Measurements from ENCODE around the gene STT3B.

DNA sequence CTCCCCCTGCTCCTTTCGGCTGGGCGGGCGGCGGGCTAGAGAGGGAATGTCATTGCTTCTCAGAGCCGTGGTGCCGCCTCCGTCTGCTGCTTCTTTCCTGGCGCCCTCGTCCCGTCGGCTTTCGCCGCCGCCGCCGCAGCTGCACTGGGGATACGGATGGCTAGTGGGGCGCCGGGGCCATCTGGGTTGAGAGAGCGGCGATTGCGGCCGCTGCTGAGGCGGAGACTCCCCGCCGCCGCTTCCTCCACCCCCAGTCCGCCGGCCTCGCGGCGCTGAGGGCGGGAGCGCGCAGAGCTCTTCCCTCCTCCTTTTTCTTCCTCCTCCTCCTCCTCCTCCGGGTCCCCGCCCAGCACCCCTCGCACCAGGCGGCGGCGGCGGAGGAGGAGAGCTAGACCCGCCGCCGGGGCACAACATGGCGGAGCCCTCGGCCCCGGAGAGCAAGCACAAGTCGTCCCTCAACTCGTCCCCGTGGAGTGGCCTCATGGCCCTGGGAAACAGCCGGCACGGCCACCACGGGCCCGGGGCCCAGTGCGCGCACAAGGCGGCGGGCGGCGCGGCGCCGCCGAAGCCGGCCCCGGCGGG lies at the start of gene STT3B:
- TF ChIP-seq, protein P1, sequence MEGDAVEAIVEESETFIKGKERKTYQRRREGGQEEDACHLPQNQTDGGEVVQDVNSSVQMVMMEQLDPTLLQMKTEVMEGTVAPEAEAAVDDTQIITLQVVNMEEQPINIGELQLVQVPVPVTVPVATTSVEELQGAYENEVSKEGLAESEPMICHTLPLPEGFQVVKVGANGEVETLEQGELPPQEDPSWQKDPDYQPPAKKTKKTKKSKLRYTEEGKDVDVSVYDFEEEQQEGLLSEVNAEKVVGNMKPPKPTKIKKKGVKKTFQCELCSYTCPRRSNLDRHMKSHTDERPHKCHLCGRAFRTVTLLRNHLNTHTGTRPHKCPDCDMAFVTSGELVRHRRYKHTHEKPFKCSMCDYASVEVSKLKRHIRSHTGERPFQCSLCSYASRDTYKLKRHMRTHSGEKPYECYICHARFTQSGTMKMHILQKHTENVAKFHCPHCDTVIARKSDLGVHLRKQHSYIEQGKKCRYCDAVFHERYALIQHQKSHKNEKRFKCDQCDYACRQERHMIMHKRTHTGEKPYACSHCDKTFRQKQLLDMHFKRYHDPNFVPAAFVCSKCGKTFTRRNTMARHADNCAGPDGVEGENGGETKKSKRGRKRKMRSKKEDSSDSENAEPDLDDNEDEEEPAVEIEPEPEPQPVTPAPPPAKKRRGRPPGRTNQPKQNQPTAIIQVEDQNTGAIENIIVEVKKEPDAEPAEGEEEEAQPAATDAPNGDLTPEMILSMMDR (conservative IDR thresholded peaks at IDR 0.05 in 1 of 2, IDR thresholded peaks at IDR 0.05 in 1 of 2; ENCODE audit: low read depth in 1 of 2, low read length in 2 of 2) = no peak
- no peak for TF ChIP-seq EZH2 (IDR thresholded peaks at IDR 0.05; ENCODE audit: low read length, missing control alignments)
